NCI-H2196 treated with DMSO at 0.1 percent for 48 hours (cell line): Measurements from ENCODE around the gene SENP3.

ENCODE experiments used
- DNase-seq: peaks from one replicate; lab custom pipeline; 2025; ENCODE audit not compliant: unreplicated experiment; lab: John Stamatoyannopoulos, UW

Gene SENP3

GRCh38 chr17:7555320-7555948 lies 6.3 kb upstream of the SENP3 start:
- no peak for DNase-seq

- no peak for DNase-seq
These were observed 5.1 kb upstream of the SENP3 start for GRCh38 chr17:7556627-7557026.

DNA sequence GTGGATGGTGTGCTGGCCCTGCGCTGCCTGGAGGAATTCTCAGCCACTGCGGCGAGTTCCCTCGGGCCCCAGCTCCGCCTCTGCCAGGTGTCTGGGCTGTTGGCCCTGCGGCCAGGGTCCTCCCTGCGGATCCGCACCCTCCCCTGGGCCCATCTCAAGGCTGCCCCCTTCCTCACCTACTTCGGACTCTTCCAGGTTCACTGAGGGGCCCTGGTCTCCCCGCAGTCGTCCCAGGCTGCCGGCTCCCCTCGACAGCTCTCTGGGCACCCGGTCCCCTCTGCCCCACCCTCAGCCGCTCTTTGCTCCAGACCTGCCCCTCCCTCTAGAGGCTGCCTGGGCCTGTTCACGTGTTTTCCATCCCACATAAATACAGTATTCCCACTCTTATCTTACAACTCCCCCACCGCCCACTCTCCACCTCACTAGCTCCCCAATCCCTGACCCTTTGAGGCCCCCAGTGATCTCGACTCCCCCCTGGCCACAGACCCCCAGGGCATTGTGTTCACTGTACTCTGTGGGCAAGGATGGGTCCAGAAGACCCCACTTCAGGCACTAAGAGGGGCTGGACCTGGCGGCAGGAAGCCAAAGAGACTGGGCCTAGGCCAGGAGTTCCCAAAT lies 4.5 kb upstream of the SENP3 start:
- no peak for DNase-seq

DNA sequence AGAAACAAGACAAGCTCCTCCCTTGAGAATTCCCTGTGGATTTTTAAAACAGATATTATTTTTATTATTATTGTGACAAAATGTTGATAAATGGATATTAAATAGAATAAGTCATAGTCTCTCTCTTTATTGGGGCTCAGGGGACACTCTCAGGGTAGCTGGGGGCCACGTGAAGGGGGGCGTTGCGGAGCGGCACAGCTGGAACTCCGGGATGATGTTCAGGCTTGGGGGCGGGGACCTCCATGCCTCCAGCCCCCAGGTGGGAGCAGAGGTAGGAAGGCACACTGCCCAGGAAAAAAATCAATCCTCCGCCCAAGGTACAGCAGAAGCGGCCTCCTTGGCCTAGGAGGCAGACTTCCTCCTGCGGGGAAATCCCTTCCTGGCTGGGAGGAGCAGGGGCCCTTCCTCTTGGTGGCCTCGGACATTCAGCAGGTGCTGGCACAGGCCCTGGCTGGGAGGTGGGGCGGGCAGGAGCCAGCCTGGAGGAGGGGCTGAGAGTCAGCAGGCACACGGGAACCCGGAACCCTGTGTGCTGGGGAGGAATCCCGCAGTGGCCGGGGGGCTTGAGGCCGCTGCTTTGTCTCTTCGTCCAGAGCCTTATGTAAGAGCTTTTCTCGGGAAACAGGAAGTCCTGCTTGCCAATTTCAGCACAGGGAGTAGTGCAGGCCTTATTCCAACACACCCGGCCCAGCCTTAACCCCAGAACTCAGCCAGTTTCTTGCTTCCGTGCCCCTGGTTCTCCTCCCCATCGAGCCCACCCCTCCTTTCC lies 3.8 kb upstream of the SENP3 start:
- peak; percentile 48 for DNase-seq

DNA sequence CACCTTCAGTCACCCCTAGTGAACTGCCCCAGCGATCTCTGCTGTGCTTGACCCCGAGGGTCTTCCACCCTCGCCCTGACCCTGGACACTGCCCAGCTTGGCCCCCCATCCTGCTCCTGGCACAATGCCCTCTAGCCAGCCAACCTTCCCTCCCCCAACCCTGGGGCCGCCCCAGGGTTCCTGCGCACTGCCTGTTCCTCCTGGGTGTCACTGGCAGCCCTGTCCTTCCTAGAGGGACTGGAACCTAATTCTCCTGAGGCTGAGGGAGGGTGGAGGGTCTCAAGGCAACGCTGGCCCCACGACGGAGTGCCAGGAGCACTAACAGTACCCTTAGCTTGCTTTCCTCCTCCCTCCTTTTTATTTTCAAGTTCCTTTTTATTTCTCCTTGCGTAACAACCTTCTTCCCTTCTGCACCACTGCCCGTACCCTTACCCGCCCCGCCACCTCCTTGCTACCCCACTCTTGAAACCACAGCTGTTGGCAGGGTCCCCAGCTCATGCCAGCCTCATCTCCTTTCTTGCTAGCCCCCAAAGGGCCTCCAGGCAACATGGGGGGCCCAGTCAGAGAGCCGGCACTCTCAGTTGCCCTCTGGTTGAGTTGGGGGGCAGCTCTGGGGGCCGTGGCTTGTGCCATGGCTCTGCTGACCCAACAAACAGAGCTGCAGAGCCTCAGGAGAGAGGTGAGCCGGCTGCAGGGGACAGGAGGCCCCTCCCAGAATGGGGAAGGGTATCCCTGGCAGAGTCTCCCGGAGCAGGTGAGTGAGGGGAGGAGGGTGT lies 3.0 kb upstream of the SENP3 start, which contains the start of gene TNFSF13:
TSS of gene TNFSF13 (plus strand) at position 207 of the 776 bp plus-strand sequence. CDS start at position 497, 290 bp downstream.
- no peak for DNase-seq

- no peak for DNase-seq
These were observed 2.2 kb upstream of the SENP3 start for GRCh38 chr17:7559320-7560171.

DNA sequence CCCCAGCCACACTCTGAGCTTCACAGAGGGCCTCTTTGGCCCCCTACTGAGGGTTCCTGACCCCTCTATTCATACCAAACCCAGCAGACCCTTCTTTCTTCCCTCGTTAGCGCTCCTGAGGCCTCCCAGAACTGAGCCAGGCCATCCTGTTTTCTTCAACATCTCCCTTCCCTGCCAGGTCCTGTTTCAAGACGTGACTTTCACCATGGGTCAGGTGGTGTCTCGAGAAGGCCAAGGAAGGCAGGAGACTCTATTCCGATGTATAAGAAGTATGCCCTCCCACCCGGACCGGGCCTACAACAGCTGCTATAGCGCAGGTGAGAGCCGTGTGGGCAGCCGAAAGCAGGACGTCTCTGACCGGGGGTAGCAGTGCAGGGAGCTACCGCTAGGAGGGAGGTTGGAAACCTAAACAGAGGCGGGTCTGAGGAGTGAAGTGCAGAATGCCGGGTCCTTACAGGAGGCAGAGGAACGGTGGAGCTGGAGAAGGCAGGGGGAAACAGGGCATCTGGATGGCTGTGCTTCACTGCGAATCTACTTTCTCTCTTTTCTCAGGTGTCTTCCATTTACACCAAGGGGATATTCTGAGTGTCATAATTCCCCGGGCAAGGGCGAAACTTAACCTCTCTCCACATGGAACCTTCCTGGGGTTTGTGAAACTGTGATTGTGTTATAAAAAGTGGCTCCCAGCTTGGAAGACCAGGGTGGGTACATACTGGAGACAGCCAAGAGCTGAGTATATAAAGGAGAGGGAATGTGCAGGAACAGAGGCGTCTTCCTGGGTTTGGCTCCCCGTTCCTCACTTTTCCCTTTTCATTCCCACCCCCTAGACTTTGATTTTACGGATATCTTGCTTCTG lies 1.3 kb upstream of the SENP3 start:
- DNase-seq: no peak

- peak; percentile 68 for DNase-seq
These were observed 617 bp upstream of the SENP3 start for GRCh38 chr17:7561028-7561575.

DNA sequence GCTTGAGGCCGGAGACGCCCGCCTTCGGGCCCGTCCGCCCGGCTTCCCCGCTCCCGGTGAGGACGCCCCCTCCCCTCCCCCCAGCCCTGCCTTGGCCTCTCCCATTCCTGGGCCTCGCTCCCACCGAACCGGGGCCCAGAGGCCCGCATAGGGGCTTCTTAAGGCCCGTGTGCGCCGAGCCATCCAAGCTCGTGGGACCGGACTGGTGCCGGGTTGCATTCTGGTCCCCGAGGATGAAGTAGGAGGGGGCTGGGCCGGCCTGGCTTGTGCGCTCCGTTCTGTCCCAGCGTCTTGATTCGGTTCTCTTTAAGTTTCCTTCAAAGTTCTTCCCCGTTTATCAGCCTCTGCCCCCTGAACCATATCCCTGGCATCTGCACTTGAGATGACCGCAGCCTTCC lies 488 bp downstream of the SENP3 start:
- DNase-seq: no peak

- DNase-seq: no peak
These were observed 1.6 kb downstream of the SENP3 start for GRCh38 chr17:7563115-7563869.

GRCh38 chr17:7569571-7569970 lies 7.9 kb downstream of the SENP3 start:
- no peak for DNase-seq

- no peak for DNase-seq
These were observed 8.6 kb downstream of the SENP3 start for GRCh38 chr17:7570351-7570750.

- DNase-seq: no peak
These were observed 10.5 kb downstream of the SENP3 start for GRCh38 chr17:7572338-7572587.

GRCh38 chr17:7572588-7573323 lies 11.0 kb downstream of the SENP3 start:
- peak; percentile 83 for DNase-seq

GRCh38 chr17:7573324-7574080 lies 11.8 kb downstream of the SENP3 start:
- DNase-seq: peak; percentile 59

GRCh38 chr17:7574176-7574953 lies 12.6 kb downstream of the SENP3 start:
- no peak for DNase-seq

- DNase-seq: no peak
These were observed 13.8 kb downstream of the SENP3 start for GRCh38 chr17:7575481-7575883.
